Measurements from ENCODE around the gene POLG2. TPM values are rescaled to one million over a fixed set of nuclear protein-coding genes. Genes with fewer than 3 reads are reported as not detected.
A peak's percentile ranks its signal among the peaks of the same experiment; 100 is the strongest.
"Not testable (repeated sequence)": the region's sequence is repeated elsewhere in the genome, so short reads cannot be mapped to it uniquely, and the experiment has no call there.

POLG2 gene
- total RNA-seq, 1 donor from 2014 or later: 6.9 TPM

DNA sequence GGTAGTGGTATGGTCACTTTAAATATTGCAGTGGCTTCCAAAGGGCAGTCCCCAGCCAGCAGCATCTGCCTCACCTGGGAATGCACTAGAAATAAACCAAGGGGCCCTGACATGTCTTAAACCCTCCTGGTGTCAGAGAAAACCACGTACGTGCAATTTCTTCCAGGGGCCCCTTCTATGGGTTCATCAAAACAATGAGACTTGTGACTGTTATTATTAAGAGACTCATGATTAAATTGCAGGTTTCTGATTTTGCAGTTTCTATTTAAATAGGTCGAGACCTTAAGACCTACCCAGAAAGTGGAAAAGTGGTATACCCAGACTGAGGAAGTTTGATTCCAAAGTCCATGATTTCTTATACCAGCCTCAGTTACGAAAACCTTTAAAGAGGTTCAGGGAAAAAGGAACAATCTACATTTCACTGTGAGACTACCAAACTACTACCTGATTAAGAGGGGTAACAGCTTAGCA is 746 bp upstream of the POLG2 start:
- Histone ChIP-seq H3K27me3 (ENCODE audit: control insufficient read depth, insufficient read depth, low read length) (no peaks in the 10 kb centered on the region), H3K36me3 (ENCODE audit: control insufficient read depth, insufficient read depth, low read length) (peaks cover 3% of the 10 kb centered on the region), H3K4me3 (ENCODE audit: low read depth, low read length) (peak overlapping the region; percentile 81)
- no peak for DNase-seq (ENCODE audit: low read depth)
- no peak for TF ChIP-seq CTCF (IDR thresholded peaks at IDR 0.05; ENCODE audit: insufficient read depth, low read length, poor library complexity, severe bottlenecking)

GRCh38 chr17:64496348-64496785 is 487 bp downstream of the POLG2 start:
- DNase-seq (ENCODE audit: low read depth): no peak
- TF ChIP-seq CTCF (IDR thresholded peaks at IDR 0.05; ENCODE audit: insufficient read depth, low read length, poor library complexity, severe bottlenecking): no peak
- H3K36me3 ChIP-seq (ENCODE audit: control insufficient read depth, insufficient read depth, low read length): peaks cover 3% of the 10 kb centered on the region

GRCh38 chr17:64495300-64495699 is 1.6 kb downstream of the POLG2 start:
- H3K4me3 ChIP-seq (ENCODE audit: low read depth, low read length); DNase-seq (ENCODE audit: low read depth); H3K27me3 ChIP-seq (ENCODE audit: control insufficient read depth, insufficient read depth, low read length); H3K36me3 ChIP-seq (ENCODE audit: control insufficient read depth, insufficient read depth, low read length): not testable (repeated sequence)

More at GRCh38 chr17:64496348-64496785, 487 bp downstream of the POLG2 start:
- H3K27me3 ChIP-seq (ENCODE audit: control insufficient read depth, insufficient read depth, low read length): no peaks in the 10 kb centered on the region
- peak overlapping the region; percentile 81 for H3K4me3 ChIP-seq (ENCODE audit: low read depth, low read length)

DNA sequence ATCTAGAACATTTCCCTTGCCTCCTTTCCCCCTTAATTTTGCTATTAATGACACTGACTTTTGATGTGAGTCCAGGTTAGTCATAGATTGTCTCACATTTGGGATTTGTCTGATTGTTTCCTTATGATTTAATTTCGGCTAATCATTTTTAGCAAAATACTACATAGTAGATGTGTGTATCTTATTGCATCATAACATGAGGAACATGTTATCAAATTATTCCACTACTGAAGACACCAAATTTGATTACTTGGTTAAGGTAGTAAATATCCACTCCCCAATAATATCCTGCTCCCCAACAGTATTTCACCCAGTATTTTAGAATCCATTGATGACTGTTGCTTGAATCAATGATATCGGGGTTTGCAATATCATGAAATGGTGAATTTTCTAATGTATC is 2.7 kb downstream of the POLG2 start:
- no peak for TF ChIP-seq CTCF (IDR thresholded peaks at IDR 0.05; ENCODE audit: insufficient read depth, low read length, poor library complexity, severe bottlenecking)
- Histone ChIP-seq H3K36me3 (ENCODE audit: control insufficient read depth, insufficient read depth, low read length) (no peaks in the 10 kb centered on the region), H3K4me3 (ENCODE audit: low read depth, low read length) (no peak overlapping the region), H3K27me3 (ENCODE audit: control insufficient read depth, insufficient read depth, low read length) (no peaks in the 10 kb centered on the region)
- DNase-seq (ENCODE audit: low read depth): no peak

DNA sequence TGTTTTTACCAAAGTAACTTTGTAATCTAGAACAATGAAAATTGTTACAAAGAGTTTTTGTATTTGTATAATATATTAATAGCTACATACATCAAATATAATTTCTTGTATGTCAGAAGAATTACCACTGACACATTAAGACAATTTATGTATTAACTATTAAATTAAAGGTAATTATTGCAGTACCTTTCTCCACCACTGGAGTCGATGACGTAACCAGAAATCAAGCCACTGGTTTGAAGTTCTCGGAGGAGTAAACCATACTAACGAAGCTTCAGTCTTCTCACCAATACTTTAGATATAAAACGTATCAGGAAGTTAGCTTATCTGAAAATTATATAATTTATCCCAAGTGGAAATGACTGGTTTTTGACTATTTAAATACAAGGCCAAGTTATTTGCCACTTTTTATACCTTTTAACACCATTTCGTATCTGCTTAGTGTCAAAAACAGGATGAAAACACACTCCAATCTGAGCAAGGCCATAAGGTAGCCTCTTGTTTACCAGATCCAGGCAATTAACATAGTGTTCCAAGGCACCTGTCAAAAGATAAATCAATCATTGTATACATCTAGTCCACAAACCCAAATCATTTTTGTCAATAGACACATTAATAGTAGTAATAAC is 4.3 kb downstream of the POLG2 start:
- no peaks in the 10 kb centered on the region for H3K36me3 ChIP-seq (ENCODE audit: control insufficient read depth, insufficient read depth, low read length)
- DNase-seq (ENCODE audit: low read depth): no peak
- no peak overlapping the region for H3K4me3 ChIP-seq (ENCODE audit: low read depth, low read length)
- H3K27me3 ChIP-seq (ENCODE audit: control insufficient read depth, insufficient read depth, low read length): no peaks in the 10 kb centered on the region
- peak; percentile 40 for TF ChIP-seq CTCF (IDR thresholded peaks at IDR 0.05; ENCODE audit: insufficient read depth, low read length, poor library complexity, severe bottlenecking)

DNA sequence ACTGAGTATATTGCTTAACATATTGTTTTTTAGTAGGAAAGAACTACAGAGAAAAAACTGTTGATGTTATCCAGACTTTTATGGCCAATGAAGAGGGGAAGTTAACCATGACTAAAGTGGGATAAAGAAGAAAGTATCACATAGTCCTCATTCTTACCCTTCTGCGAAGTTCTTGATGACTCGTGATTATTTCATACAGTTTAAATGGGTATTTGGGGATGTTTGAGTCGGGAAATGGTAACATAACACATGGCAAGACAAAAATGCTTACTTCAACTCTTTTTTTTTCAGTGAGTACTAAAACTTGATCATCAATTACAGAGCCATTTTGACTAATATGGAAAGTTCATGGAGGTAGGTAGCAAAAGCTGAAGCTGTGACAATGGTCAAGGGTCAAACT is 4.9 kb downstream of the POLG2 start:
- Histone ChIP-seq H3K4me3 (ENCODE audit: low read depth, low read length) (no peak overlapping the region), H3K36me3 (ENCODE audit: control insufficient read depth, insufficient read depth, low read length) (no peaks in the 10 kb centered on the region), H3K27me3 (ENCODE audit: control insufficient read depth, insufficient read depth, low read length) (no peaks in the 10 kb centered on the region)
- DNase-seq (ENCODE audit: low read depth): peak; percentile 37
- no peak for TF ChIP-seq CTCF (IDR thresholded peaks at IDR 0.05; ENCODE audit: insufficient read depth, low read length, poor library complexity, severe bottlenecking)

Measured in kidney epithelial cell (primary cell).